Adipose tissue (tissue), 3 donors: ENCODE results near the gene GSK3B. TPM values are rescaled to one million over a fixed set of nuclear protein-coding genes. Genes with fewer than 3 reads are reported as not detected.

ENCODE experiments used
- H3K27ac ChIP-seq: one replicate; pipeline ENCODE4 v1.5.1; 2013; ENCODE audit warnings: low read depth, low read length
- WGBS, 3 donors: extraction: QIAGEN DNeasy Blood & Tissue Kit; methylation state at CpG; one replicate each; pipeline ENCODE4 v1.1.7; 2013; 5-methylcytosine and 5-hydroxymethylcytosine counted together
- polyA plus RNA-seq, 3 donors: library from polyadenylated mRNA; stranded (reverse); fragments of 200-250 nt; gene quantifications; one replicate each; pipeline ENCODE4 v1.2.3, GENCODE V29; 2013
- donor health status: healthy with polysubstance abuse.
- donor health status: Bipolar disorder and iron deficiency.
- donor health status: healthy.

GSK3B gene
- polyA plus RNA-seq, result 10 to 100 TPM in 1 of 3 donors, 1 to 10 TPM in 2; 6.3 to 14.0 (median 7.6) TPM

DNA sequence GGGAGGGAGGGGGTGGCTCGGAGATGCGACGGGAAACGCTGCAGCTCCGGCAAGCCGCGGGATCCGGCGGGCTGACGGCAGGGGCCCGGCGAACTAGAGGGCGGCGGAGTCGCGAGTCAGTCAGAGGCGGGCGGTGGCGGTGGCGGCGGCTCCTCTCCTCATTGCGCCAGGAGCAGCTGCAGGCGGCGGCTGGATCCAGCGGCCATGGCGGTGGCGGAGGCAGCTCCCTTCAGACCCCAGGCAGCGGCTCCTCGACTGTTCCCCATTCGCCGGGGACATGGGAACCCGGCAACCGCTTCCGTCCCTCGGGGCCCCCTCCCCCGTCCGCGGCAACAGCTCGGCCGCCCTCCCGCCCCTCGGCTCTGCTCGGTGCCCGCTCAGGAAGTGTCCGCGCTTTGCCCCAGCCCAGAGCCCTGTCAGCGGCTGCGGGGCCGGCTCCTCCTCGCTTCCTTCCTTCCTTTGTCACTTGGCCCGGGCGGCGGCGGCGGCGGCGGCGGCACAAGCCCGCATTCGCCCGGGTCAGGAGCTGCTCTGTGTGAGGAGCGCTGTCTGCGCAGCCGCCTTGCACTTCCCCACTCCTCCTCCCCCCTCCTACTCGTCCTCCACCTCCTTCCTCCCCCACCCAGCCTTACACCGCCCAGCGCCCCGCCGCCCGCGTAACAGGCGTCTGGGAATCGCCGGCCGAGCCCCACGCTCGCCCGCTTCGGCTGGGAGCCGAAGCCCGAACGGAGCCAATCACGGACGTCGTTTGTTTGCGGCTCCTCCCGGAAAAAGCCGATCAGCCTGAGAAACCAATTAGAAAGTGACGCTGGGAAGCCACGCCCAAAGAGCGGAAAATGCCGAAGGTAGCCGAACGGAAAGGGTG lies at the start of gene GSK3B:
TSS of gene GSK3B (minus strand) at position 537 of the 865 bp plus-strand sequence. CDS start 1,013 bp downstream, outside the sequence.
- 0% methylated on average over 78 to 93 of the region's 94 CpGs for WGBS, 3 donors
- H3K27ac ChIP-seq, result peak within 1 kb of the TSS; percentile 95

DNA sequence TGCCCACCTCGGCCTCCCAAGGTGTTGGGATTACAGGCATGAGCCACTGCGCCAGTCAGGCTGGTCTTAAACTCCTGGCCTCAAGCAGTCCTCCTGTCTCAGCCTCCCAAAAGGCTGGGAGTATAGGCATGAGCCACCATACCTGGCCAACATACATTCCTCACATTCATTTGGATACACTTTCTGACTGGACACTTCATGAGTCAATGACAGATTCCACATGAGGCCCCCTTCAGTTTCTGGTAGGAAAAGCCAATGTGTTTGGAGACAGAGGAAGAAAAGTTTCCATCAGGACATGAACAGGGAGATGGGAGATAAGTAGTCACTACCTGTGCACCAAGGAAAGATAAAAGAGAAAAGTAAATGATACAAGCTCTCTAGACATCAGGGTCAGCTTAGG lies 49.4 kb upstream of the GSK3B start:
- 85 to 98% (median 95%) methylated on average over 2 of the region's 2 CpGs for WGBS, 3 donors
- H3K27ac ChIP-seq, result no peak overlapping the region

DNA sequence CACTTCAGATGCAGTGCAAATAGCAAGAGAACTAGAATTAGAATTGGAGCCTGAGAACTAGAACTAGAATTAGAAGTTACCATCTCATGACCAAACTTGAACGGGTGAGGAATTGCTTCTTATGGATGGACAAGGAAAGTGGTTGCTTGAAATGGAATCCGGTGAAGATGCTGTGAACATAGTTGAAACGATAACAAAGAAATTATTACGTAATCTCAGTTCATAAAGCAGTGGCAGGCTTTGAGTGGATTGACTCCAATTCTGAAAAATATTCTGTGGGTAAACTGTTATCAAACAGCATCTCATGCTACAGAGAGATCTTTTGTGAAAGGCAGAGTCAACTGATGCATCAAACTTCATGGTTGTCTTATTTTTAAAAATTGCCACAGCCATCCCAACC lies 48.0 kb upstream of the GSK3B start:
- no peak overlapping the region for H3K27ac ChIP-seq
- 79 to 91% (median 83%) methylated on average over 4 of the region's 4 CpGs for WGBS, 3 donors

DNA sequence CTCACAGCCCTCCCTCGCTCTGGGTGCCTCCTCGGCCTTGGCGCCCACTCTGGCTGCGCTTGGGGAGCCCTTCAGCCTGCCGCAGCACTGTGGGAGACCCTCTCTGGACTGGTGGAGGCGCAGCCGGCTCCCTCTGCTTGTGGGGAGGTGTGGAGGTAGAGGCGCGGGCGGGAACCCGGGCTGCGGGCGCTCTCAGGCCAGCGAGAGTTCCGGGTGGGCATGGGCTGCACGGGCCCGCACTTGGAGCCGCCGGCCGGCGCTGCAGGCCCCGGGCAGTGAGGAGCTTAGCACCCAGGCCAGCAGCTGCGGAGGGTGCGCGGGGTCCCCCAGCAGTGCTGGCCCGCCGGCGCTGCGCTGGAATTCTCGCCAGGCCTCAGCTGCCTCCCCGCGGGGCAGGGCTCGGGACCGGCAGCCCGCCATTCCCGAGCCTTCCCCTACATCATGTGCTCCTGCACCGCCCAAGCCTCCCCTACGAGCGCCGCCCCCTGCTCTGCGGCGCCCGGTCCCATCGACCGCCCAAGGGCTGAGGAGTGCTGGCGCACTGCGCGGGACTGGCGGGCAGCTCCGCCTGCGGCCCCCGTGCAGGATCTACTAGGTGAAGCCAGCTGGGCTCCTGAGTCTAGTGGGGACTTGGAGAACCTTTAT lies 46.0 kb upstream of the GSK3B start:
- no peak overlapping the region for H3K27ac ChIP-seq
- 97 to 99% (median 98%) methylated on average over 42 to 52 of the region's 52 CpGs for WGBS, 3 donors

DNA sequence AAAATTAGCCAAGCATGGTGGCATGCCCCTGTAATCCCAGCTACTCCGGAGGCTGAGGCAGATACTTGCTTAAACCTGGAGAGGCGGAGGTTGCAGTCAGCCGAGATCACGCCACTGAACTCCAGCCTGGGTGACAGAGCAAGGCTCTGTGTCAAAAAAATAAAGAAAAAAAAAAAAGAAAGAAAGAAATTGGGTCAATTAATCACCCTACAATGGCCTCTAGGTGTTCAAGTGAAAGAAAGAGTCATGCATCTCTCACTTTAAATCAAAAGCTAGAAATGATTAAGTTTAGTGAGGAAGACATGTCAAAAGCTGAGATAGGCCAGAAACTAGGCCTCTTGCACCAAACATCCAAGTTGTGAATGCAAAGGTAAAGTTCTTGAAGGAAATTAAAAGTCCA lies 44.9 kb upstream of the GSK3B start:
- H3K27ac ChIP-seq, result no peak overlapping the region
- 95 to 97% (median 96%) methylated on average over 4 of the region's 4 CpGs for WGBS, 3 donors

DNA sequence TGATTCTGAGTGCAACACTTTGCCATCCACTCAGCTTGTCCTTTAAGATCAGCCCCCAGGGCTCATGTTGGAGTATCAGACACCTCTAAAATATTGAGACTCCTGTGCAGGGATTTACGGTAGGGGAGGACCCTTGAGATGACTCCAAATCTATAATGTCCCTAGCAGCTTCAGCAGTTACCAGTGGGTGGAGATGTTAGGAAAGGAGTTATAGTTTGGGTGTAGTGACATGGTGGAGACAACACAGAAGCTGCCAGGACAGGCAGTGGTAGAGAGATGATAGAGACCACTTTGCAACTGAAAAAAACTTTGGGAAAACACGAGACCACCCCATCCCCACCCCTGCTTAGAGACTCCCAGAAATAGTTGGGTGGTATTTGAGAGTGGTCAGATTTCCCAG lies 43.3 kb upstream of the GSK3B start:
- 65 to 74% (median 68%) methylated on average over 2 of the region's 2 CpGs for WGBS, 3 donors
- no peak overlapping the region for H3K27ac ChIP-seq

DNA sequence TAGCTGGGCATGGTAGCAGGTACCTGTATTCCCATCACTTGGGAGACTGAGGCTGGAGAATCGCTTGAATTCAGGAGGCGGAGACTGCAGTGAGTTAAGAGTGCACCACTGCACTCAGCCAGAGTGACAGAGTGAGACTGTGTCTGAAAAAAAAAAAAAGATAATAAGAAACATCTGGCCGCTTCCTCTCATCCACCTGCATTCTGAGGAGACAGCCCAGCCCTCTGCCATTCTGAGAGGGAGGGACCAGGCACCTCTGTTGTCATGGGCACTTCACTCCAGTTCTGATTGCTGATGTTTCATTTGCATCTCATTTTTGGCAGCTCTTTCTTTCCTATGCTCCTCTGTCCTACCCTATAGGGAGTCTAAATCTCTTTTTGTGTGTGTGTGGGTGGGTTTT lies 36.4 kb upstream of the GSK3B start:
- WGBS, 3 donors, result 83 to 97% (median 86%) methylated on average over 3 of the region's 3 CpGs
- H3K27ac ChIP-seq, result no peak overlapping the region

DNA sequence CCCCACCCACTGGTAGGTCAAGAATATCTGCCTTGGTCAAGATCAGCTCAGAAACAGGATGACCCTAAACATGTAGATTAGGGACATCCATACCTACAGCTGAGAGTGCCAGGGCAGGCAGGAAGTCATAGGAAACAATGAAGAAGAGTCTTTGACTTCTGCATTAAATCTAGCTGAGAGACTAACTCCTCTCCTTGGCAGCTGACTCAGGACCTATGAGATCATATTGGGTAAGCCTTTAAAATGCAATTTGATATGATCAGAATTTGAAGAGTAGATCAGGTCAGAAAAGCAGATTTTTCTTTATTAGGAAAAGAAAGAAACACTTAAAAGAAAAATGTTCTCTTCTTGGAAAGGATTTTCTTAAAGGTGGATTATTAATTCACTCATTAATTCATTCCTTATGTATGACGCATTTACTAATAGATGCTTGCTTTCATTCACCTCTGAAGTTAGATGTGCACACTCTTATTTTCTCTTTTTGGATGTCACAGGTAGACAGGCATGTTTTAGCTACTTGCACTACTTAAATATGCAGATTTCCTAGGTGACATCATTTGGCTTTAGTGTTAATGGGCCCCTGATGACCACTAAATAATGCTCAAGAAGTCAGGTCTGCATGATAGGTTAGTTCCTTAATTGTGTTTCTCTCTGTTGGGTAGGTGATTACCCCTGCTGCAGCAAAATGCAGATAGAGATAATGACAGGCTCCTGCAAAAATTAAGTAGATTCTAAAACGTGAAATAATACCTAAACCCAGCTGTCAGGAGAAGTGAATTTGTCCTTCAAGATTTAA lies 35.7 kb upstream of the GSK3B start:
- WGBS, 3 donors, result 76 to 86% (median 82%) methylated on average over 2 of the region's 2 CpGs
- no peak overlapping the region for H3K27ac ChIP-seq

DNA sequence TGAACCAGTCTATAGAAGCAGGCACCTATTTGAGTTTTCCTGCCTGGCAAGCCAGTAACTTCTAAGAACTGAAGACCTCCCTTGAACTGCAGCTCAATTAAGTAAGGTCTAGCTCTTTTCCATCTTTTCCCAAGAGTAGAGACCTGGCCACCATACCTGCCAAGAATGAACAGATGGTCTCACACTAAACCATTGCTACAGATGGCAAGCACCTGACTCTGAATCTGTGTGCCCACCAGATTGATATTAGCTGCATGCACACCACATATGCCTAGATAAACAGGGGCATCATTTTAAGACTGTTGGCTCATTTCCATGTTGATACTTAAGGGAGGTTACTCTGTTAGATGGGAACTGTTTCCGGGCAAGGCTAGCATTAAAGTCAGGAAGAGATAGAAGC lies 34.8 kb upstream of the GSK3B start:
- no peak overlapping the region for H3K27ac ChIP-seq
- 93 to 97% (median 96%) methylated on average over 1 of the region's 1 CpG for WGBS, 3 donors

DNA sequence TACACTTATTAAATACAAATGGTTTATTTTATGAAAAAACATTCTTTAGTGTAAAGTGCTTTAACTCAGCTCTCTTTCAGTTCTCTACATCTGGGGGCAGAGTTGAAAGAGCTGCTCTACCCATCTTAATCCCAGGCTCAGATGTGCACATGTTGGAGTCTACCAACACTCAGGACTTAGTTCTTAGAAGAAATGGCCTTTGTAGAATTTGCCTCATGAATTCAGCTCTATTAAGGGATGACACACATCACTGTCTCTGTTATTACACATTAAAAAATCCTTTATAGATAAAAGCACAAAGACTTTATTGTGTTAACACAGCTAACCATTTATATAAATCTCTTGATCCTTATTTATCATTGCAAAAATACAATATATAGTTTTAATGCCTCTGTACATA lies 31.7 kb upstream of the GSK3B start:
- H3K27ac ChIP-seq, result no peak overlapping the region

DNA sequence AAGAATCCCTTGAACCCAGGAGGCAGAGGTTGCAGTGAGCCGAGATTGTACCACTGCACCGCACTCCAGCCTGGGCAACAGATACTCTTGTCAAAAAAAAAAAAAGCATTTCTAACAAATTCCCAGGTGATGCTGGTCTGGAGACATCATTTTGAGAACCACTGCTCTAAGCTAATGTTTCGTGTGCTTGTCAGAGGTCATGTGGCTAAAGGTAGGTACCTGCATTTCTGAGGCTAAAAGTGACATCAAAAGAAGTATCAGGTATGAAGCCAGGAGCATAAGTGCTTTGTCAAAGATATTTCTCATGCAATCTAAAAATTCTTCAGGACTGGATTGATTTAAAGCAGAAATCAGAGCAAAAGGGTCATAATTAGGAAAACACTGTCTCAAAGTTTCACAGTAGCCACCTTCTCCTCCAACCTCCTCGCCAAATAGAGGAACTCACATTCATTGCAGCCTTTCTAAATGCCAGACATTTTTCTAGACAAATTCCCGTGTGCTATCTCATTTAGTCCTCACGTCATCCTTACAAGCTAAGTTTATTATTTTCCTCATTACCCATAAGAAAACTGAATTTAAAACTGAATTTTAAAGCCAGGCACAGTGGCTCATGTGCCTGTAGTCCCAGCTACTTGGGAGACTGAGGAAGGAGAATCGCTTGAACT lies 25.7 kb upstream of the GSK3B start:
- no peak overlapping the region for H3K27ac ChIP-seq
- 95% methylated on average over 7 of the region's 7 CpGs for WGBS, 3 donors

DNA sequence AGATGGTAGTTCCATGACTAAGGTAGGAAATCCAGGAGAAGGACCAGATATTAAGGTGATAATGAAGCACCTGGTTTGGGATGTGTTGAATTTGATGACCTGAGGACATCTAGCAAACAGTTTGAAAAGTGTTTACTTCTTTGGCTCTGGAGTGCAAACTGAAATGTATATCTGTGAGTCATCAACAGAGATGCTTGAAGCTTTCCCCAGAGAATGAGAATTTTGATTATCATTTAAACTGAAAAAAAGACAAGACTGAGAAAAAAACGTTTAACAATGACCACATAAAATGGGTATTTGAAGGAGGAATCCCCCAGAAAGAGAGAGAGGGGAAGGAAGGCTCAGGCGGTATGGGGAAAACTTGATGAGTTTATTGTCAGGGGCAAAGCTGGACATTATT lies 20.7 kb upstream of the GSK3B start:
- H3K27ac ChIP-seq, result no peak overlapping the region
- 54 to 62% (median 61%) methylated on average over 2 of the region's 2 CpGs for WGBS, 3 donors

DNA sequence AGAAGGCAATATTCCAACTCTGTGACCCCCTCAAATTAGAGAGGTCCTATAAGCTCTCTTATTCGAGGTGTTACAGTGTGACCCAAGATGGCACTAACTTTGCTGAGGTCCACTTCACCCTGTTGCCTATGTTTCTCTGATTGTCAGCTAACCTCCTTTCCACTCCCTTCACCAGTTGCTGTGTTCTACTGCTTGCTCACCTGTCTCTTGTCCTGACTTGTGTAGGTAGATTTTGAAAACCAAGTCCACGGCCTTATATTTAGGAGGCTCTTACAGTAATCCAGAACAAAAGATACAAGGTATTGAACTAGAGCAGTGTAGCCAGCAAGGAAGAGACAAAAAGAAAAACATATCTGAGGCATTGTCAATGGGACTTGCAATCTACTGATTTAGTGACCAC lies 20.1 kb upstream of the GSK3B start:
- H3K27ac ChIP-seq, result no peak overlapping the region
- 86 to 100% (median 95%) methylated on average over 2 of the region's 2 CpGs for WGBS, 3 donors

DNA sequence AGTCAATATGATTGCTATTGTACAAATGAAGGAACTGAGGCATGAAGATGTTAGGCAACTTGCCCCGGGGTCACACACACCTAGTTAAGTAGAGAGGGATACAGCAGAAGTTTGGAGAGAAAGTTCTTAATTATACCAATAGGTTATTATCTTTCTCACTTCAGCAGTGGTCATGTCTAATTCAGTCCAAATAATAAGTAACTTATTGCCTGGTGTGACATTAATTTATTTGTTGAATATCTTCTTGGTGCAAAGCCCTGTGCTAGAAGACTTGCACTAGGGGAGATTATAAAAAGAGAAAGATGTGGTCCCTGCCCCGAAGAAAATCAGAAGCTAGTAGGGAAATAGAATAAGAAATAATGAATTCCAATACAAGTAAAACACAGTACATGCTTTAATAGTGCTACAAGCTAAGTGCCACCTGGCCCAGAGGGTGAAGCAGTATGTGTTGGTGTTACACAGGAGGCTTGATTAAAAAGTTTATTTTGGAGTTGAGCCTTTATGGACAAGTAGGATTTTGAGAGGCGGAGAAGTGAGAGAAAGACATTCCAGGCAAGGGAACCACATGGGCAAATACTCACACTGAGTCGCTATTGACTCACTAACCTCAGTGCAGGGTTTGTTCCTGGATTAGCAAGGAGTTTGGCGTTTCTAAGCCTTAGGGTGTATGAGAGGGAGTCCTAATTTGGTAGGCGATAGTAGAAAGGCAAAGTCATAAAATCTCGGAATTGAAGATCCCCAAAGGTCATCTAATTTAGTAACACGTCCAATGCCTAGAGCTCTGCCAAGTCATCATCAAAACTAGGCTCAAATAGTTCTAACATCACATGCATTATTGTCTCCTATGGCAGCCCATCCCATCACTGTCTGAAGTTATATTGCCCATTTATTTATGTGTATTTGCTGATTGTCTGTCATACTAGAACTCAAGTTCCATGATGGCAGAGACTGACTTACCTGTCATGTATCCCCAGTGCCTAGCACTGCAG lies 19.2 kb upstream of the GSK3B start:
- no peak overlapping the region for H3K27ac ChIP-seq
- WGBS, 3 donors, result 52 to 87% (median 79%) methylated on average over 8 of the region's 8 CpGs

DNA sequence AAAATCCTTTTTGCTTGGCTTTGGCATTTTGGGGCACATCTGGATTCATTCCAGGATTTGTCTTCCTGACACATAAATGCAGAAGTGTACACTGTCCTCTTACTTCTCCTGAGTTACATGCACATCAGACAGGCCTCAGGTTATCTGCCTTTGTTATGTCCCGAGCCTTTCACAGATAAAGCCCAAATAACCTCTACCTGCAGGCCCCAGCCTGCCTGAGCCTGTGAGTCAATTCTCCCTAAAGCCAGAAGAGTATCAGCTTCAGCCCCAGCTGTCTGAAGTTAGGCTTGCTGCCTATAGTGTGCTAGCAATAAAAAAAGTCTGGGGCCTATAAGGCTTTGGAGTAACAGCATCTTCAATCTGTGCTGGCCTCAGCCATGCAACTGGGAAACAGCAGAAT lies 17.7 kb upstream of the GSK3B start:
- no peak overlapping the region for H3K27ac ChIP-seq
- WGBS, 3 donors, result 40 to 90% (median 76%) methylated on average over 1 of the region's 1 CpG

DNA sequence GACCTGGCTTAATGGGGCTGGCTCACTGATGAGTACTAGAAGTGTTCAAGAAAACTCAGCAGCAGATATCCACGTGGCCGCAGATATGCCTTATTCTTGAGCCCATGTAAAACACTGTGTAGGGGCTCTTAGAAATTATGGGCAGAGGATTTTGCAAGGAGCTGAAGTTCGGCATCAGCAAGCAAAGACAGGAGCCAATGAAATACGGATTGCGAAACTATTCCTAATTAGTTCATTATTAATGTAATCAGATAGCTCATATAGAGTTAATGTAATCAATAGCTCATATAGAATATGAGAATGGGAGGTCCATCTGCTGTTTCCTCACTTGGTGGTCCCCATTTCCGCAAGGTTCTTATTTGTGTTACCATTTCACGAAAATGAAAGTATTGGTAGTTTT lies 9.0 kb upstream of the GSK3B start:
- H3K27ac ChIP-seq, result no peak overlapping the region
- 87 to 94% (median 88%) methylated on average over 7 of the region's 7 CpGs for WGBS, 3 donors

DNA sequence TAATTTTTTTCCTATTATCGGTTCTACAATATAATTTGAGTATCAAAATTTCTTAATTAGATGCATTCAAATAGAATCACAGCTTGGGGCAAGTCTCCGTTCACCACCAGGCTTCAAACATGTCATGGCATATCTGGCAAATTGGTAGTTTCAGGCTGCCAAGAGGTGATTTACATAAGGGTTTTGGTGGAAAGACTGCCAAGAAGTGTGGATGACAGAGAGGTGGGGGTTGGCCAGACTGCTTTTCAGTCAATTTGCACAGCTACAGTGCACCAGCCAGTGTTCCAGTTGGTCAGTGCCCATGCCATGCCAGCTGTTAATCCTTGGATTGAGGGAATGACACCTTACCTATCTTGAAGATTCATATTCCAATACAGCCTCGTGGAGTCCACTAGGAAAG lies 8.4 kb upstream of the GSK3B start:
- H3K27ac ChIP-seq, result no peak overlapping the region
- 55 to 88% (median 83%) methylated on average over 3 of the region's 3 CpGs for WGBS, 3 donors

DNA sequence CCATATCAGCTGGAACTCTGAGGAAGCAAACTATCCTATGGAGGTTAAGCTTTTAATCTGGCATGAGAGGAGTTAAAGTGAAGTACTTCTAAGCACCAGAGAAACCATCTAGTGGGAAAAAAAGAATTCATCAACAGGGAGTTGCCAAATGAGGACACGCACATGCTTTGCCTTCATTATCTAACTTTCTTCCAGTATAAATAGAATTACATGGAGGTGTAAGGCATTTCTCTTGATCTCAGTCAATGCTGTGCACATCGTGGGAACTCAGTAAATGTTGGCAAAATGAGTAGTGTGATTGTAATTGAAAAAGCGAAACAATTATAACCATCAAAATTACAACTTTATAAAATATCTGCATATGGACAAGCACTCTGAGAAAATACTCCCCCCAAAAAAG lies 8.0 kb upstream of the GSK3B start:
- WGBS, 3 donors, result 56 to 73% (median 71%) methylated on average over 3 of the region's 3 CpGs
- no peak overlapping the region for H3K27ac ChIP-seq
